NK-92 (cell line): ENCODE data around the gene MRPL2.

ENCODE experiments used
- DNase-seq: peaks from one replicate; lab custom pipeline; 2025; ENCODE audit not compliant: unreplicated experiment; lab: John Stamatoyannopoulos, UW

The MRPL2 gene

DNA sequence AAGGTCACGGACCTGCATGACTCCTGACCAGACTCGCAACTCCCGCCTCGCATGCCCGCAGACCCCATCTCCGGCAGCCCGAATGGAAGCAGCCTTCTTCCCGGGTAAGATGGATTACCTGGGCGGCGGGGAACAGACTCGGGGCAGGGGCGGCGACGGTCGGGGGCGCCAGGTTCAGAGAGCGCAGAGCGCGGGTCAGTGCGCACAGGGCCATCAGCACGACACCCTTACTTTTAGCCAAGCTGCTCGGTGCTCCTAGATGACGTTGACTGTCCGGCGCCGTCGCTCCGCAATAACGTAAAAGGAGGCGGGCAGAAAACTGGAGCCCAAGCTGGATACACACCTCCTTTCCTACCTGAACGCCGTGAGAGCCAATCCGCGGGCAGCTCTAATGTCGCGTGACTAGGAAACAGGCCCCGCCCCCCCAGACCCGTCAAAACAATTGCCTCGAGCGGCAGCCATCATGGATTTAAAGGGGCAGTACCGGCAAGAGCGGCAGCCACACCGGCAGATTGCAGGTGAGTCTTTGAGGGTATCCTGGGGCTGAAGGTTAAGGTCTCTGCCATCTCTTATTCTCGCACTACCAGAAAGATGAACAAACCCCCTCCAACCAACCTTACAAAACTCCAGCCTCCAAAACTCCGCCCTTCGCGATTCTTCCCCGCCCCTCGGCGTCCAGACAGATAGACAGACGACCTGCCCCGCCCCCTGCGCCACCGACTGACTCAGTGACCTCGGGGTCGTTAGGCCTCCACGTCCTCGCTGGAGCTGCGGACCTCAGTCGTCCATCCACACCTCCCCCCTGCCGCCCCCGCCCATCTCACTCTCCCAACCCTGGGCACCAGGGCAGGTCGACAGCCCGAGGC lies at the start of gene MRPL2, which contains the start of gene KLC4:
TSS of gene MRPL2 (minus strand) at position 267 of the 866 bp plus-strand sequence. CDS start at position 214, 53 bp downstream.
TSS of gene KLC4 (plus strand) at position 464 of the 866 bp plus-strand sequence. CDS start 1,705 bp downstream, outside the sequence.
- DNase-seq, result peak; percentile 90

DNA sequence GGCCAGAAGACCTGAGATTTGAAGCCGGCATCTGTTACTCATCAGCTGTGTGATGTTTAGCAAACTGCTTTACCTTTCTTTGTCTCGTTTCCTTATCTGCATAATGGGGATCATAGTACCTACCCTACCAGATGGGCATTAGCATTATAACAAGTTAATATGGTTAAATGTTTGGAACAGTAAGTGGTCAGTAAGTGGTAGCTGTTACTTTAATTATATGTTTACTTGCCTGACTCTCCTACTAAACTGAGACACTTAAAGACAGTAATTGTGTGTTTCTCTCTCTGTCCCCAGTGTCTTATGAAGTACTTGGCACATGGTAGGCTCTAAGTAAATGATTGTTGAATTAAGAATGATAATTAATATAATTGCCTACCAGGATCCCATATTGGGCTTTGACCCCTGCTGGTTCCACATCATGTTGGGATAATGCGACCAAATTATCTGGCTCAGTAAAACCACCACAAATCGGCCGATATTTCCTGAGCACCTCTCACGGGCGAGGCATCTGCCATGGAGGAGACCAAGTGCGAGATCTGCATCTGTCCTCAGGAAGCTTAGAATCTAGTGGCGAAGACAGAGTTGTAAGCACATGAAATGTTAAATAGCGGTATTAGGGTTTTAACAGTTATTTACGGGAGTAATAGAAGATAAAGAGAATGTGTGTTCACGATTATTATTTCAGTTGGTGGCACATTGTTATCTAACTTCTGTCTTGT lies 48.3 kb upstream of the MRPL2 start:
- no peak for DNase-seq

DNA sequence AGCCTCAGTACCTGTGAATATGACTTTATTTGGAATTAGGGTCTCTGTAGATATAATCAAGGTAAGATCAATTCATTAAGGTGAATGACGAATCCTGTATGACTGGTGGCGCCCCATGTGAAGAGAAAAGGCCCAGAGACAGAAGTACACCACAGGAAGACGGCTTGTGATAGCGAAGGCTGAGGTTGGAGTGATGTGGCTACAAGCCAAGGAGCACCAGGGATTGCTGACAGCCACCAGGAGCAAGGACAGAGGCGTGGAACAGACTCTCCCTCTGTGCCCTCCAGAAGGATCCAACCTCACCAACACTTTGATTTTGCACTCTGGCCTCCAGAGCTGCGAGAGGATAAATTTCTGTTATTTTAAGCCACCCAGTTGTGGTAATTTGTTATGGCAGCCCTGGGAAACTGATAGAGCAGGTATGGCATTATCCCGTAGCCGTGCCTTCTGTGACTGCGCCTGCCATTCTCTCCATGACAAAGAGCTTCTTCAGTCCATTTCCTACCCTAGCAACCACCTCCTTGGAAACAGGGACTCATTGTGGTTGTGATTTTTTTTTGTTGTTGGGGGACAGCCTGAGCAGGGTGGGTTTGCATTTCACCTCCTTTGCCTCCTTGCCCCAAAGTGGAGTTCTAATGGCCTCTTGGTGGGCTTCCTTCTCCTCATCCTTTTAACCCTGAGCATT lies 46.4 kb upstream of the MRPL2 start:
- no peak for DNase-seq

DNA sequence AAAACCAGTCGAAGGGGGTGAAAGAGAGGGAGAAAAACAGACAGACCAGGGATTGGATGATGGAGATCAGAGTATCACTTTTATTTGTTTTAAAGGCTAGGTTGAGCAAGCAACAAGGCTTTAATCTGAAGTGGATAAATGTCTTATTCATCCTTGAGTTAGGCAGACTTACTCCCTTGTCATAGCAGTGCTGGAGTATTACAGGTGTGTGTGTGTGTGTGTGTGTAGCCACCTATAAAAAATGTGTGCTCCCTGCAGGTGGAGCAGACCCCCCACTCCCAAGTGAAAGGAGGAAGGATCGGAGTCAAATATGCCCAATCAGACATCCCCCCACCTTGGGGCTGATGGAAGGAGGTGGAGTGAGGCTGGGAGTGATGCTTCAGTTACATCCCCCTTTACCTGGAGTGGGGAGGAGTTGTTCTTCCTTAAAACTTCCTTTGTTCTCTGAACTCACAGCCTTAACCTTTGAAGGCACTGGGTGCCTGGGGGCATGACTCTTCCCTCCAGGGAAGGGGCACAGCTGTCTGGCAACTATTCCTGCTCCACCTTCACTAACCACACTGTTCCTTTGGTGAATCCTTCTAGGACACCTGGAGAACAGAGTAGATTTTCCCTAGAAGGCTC lies 44.1 kb upstream of the MRPL2 start:
- DNase-seq, result no peak

DNA sequence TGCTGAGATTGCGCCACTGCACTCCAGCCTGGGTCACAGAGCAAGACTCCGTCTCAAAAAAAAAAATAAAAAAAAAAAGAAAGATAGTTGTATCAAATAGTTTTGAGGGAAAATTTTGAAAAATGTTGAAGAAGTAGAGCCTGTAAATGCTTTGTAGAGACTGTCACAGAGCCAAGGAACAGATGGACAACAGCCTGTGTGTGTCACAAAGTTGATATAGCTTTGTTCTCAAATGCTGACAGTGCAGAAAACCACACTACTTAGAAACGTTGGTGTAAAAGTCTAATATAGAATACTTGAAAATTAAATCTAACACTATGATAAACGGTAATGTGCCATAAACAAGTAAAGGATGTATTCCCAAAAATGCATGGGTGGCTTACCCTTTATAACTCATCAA lies 42.3 kb upstream of the MRPL2 start:
- no peak for DNase-seq

DNA sequence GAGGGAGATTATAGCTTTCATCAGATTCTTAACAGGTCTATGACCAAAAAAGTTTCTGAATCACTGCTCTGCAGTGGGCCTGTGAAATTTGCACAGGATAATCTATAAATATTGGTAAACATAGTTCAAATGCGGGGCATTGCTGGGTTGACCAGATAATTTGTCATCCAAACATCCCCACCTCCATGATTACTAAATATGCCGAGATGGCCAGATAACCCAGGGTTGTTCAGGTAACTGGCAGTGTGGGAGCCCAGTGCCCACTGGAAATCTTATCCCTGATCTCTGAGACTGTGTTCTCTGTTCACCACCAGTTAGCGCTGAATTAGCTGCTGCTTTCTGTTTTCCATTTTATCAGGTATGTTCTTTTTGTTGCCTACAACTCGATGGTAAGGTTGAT lies 38.3 kb upstream of the MRPL2 start:
- DNase-seq, result no peak

DNA sequence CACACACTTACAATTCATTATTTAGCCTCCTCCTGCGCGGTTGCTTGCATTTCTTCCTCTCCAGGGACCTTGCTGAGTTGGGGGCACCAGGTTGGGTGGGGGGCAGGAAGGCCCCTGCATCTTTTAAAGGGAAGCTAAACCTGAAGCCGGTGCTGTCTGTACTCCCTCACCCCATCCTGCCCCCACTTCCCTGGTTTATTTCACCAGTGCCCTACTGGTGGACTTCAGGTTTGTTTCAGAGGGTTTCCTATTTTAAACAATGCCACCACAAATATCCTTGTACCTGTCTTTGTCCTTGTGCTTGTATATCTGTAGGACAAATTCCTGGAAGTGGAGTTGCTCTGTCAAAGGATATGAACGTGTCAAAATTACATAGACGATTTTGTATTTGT lies 37.9 kb upstream of the MRPL2 start:
- DNase-seq, result no peak

DNA sequence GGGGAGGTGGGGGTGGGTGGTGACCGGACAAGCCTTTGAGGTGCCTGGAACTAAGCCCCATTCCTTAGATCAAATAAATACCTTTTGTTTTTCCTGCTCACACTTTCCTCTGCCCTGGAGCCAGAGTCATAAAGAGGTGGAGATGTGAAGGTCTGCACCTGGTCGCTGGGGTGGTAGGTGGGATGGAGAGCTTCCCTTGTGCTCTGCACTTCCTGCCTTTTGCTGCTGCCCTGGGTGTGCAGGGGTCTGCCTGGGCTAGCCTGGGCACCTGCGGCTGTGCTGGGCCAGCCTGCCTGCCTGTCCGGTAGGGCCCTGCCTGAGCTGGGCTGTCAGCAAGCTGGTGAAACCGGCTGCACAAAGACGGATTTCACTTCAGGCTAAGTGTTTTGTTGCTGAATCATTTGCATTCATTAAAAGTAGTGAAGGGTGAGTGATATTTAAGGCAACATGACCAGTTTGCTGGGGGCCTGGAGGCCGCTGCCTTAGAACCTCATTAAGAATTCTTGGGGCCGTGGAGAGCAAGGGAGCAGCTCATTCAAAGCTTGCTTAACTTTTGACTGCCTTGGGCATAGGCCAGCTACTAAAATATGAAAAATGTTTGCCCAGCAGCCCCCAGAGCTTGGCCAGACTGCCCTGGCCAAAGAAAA lies 37.3 kb upstream of the MRPL2 start:
- no peak for DNase-seq

DNA sequence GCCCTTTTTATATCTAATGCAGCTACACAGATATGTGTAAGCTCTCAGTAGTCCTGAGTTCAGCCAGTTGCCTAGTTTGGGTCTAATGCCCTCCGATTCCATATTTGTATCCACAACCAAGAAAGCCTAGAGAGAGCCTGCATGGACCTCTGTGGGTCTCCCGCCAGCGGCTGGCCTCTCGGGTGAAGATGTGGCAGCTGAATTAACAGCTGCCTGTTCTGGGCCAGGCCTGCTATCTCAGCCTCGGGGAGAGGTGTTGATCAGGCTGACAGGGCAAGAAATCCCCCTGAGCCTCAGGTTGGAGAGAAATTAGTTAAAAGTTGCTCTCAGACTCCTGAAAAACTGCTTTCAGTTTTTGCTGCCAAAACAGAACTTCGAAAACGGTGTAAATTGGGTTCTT lies 36.7 kb upstream of the MRPL2 start:
- DNase-seq, result no peak

DNA sequence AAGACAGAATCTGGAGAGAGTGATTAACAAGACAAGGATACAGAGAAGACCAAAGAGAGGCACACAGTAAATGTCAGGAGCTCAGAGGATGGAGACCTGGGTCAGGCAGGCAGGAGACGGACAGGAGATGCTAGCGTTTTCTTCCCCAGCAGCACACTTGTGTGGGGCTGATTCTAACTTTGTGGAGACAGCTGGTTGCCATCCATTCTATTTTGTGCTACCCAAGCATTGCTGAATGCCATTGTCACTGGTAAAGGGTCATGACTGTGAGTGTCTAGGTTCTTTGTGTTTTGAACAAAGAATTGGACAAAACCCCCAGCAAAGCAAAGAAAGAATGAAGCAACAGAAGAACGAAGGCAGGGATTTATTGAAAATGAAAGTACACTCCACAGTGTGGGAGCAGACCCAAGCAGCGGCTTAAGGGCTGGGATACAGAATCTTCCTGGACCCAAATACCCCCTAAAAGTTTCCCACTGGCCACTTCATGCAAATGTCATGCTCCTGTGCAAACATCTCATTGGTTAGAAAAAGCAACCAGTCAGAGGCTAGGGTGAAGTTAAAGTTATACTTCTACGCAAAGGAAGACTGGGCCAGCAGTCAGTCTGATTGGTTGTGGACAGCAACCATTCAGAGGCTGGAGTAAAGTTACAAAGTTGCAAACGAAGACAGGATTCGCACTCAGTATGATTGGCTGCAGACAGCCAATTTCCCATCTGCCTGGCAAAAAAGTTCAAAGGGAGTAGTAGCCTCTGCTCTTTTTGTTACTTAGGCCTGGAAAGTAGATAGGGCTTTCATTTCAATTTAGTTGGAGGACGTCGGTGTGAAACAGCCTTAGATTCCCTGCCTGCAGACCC lies 34.4 kb upstream of the MRPL2 start:
- no peak for DNase-seq

DNA sequence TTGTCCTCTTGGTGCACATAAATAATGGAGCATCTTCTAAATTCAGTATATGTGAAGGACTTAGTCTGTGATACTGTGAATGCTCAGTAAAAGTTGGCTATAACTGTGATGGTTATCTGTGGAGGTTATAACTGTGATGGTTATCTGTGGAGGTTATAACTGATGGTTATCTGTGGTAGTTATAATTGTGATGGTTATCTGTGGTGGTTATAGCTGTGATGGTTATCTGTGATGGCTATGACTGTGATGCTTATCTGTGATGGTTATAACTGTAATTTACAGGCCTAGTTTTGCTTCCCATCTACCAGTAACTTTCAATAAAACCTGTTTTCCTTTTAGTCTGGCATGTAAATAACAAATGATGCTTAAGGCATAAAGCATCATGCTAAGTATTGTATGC lies 33.4 kb upstream of the MRPL2 start:
- DNase-seq, result no peak

DNA sequence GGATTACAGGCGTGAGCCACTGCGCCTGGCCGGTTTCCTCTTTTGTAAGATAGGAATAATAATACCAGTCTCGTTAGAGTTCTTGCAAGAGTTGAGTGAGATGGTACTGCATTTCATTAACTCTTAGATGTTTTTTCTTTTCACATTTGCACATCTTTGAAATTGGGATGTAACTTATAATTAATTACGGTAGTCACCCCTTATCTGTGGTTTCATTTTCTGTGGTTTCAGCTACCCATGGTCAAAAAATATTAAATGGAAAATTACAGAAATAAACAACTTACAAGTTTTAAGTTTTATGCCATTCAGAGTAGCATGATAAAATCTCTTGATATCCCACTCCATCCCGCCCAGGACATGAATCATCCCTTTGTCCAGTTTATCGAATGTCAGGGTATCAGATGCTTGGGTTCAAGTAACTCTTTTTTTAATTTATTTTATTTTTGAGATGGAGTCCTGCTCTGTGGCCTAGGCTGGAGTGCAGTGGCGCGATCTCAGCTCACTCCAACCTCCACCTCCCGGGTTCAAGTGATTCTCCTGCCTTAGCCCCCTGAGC lies 32.3 kb upstream of the MRPL2 start:
- no peak for DNase-seq

DNA sequence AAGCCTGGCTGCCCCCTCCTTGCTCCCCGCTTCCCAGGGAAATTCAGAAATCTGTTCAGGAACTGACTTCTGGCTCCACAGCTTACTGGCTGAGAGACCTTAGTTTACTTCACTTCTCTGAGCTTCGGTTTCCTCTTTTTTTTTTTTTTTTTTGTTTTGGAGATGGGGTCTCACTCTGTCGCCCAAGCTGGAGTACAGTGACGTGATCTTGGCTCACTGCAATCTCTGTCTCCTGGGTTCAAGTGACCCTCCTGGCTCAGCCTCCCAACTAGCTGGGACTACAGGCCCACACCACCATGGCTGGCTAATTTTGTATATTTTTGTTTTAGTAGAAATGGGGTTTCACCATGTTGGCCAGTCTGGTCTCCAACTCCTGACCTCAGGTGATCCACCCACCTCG lies 31.8 kb upstream of the MRPL2 start:
- DNase-seq, result no peak

DNA sequence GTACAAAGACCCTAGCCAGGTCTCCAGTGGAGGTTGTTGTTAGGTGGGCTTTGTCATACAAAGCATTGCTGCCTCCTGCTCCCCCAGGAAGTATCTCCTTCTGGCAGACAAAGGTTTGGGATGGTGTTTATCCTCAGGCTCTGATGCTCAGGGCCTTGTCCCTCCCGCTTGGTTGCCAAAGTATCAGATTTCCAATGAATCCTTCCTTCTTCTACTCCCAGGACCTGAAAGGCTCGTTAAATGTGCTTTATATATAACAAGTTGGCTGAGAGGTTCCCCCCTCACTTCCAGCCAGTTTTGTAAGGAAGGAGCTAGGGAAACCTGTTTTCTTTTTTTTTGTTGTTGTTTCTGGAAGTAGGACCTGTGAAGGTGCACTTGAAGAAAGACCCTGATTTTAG lies 31.3 kb upstream of the MRPL2 start:
- DNase-seq, result no peak

DNA sequence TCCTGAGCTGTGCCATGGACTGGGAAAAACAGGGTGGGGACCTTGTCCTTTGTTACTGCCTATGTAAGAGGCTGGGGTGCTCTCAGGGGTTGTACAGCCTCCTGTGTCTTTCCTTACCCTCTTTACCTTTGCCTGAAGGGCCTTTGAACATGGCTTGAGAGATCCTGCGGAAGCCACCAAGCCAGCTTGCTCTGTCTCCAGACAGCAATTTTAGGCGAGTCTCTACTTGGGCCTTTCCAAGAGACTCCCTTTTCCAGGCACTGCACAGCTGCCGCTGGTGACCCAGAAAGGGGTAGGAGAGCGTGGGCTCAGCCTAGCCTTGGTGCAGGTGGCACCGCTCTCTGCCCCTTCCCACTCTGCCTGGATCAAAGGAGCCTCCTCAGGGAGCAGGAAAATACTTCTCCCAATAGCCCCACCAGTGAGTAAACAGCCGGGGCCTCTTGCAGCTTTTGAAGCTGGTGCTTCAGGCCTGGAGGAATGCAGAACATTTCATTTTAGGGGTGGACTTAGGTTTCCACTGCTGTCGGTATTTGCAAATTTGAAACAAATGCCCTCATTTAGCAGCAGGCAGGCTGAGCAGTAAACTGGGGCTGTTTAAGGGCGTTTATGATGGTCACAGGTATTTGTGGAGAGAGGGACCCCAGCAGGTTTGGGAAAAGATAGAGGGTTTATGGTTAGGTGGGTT lies 30.8 kb upstream of the MRPL2 start:
- DNase-seq, result no peak

DNA sequence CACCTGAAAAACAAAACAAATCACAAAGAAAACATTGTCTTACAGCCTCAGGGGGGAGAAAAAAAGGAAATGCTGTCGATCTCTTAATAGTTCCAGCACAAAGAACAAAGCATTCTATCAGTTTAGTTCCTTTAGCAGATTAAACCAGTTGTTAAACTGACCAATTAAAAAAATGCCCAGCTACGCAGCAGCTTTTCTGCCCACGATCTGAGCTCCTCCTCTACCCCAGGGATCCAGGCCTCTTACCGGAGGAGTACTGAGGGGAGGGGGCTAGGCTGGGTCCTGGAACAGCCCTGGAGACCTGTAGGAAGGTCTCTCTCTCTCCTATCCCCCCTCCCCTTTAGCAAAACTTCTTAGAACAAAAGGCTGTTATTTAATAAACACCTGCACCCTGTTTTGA lies 30.2 kb upstream of the MRPL2 start:
- DNase-seq, result no peak

DNA sequence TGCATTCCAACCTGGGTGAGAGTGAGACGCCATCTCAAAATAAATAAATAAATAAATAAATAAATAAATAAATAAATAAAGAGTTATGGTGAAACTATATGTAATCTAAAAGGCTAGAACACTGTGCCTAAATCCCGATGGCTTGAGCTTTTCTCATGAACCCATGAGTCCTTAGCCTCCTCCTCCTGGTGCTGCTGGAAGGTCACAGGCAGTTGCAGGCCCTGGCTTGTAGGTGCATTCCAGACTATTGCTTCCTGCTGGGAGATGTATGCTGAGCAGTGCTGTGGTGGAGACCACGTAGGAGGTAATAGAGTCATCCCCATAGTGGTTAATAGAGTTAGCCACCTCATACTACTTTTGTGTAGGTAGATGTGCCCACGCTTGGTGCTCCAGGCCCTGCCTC lies 29.4 kb upstream of the MRPL2 start:
- no peak for DNase-seq

DNA sequence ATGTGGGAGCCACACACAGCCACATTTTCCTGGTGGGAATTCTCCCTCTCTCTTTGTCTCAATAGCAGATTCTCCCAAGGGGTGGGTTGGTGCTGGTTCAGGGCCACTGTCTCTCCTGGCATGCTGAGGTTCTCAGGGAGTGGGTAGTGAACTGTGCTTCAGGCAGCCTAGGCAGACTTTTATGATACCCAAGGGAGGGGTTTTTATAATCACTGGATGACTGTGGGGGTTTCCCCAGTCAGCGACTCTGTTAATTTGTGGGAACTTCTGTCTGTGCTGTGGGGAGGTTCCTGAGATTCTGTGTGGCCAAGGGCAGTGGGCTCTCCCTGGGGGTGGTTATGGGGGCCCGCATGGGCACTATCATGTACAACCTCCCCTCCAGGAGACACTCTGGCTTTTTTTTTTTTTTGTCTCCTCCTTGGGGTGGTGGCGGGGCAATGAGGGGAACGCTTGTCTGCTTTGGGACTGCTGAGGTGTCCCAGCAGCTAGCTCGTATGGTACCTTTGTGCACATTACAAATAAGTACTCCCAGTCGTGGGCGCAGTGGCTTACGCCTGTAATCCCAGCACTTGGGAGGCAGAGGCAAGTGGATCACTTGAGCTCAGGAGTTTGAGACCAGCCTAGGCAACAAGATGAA lies 26.9 kb upstream of the MRPL2 start:
- no peak for DNase-seq
